Islet of Langerhans (tissue), 1 donor: ENCODE measurements around the gene GAS2.

Experiments used
- FAIRE-seq: peaks from one replicate; lab custom pipeline; 2011; peaks lifted over from hg19 to GRCh38; lab: Jason Lieb, UNC

The GAS2 gene

GRCh38 chr11:22728600-22729389 is 62.4 kb downstream of the GAS2 start:
- FAIRE-seq, result peak; percentile 61

- no peak for FAIRE-seq
Observed at GRCh38 chr11:22730319-22730718, 63.9 kb downstream of the GAS2 start.

- no peak for FAIRE-seq
Observed at GRCh38 chr11:22732588-22732987, 66.2 kb downstream of the GAS2 start.

- peak; percentile 33 for FAIRE-seq
Observed at GRCh38 chr11:22733475-22734248, 67.3 kb downstream of the GAS2 start.

GRCh38 chr11:22734628-22735345 is 68.4 kb downstream of the GAS2 start:
- FAIRE-seq, result no peak

GRCh38 chr11:22742157-22742613 is 75.8 kb downstream of the GAS2 start:
- no peak for FAIRE-seq

- no peak for FAIRE-seq
Observed at GRCh38 chr11:22749536-22749935, 83.1 kb downstream of the GAS2 start.

- no peak for FAIRE-seq
Observed at GRCh38 chr11:22752908-22753310, 86.5 kb downstream of the GAS2 start.

GRCh38 chr11:22753416-22753815 is 87.0 kb downstream of the GAS2 start:
- no peak for FAIRE-seq

- FAIRE-seq, result no peak
Observed at GRCh38 chr11:22761066-22761465, 94.7 kb downstream of the GAS2 start.

GRCh38 chr11:22763166-22763565 is 96.8 kb downstream of the GAS2 start:
- no peak for FAIRE-seq

GRCh38 chr11:22764735-22765134 is 98.3 kb downstream of the GAS2 start:
- no peak for FAIRE-seq

- FAIRE-seq, result no peak
Observed at GRCh38 chr11:22768281-22768680, 101.9 kb downstream of the GAS2 start.

- no peak for FAIRE-seq
Observed at GRCh38 chr11:22769081-22769480, 102.7 kb downstream of the GAS2 start.

GRCh38 chr11:22774716-22775115 is 108.3 kb downstream of the GAS2 start:
- FAIRE-seq, result no peak

GRCh38 chr11:22775248-22775647 is 108.8 kb downstream of the GAS2 start:
- FAIRE-seq, result no peak

GRCh38 chr11:22778642-22779041 is 112.2 kb downstream of the GAS2 start:
- FAIRE-seq, result peak; percentile 93

- no peak for FAIRE-seq
Observed at GRCh38 chr11:22779850-22780249, 113.4 kb downstream of the GAS2 start.

- FAIRE-seq, result peak; percentile 88
Observed at GRCh38 chr11:22780952-22781593, 114.7 kb downstream of the GAS2 start.

- no peak for FAIRE-seq
Observed at GRCh38 chr11:22785251-22785650, 118.8 kb downstream of the GAS2 start.

GRCh38 chr11:22786475-22786874 is 120.1 kb downstream of the GAS2 start:
- no peak for FAIRE-seq

- FAIRE-seq, result no peak
Observed at GRCh38 chr11:22787055-22787454, 120.6 kb downstream of the GAS2 start.
